TTC549 (cell line): Measurements from ENCODE around the gene ATP5ME.
"Not testable (repeated sequence)": the region's sequence is repeated elsewhere in the genome, so short reads cannot be mapped to it uniquely, and the experiment has no call there.

ENCODE experiments used
- FAIRE-seq: peaks from 2 replicates; lab custom pipeline; 2012; peaks lifted over from hg19 to GRCh38; lab: Jason Lieb, UNC

ATP5ME gene

DNA sequence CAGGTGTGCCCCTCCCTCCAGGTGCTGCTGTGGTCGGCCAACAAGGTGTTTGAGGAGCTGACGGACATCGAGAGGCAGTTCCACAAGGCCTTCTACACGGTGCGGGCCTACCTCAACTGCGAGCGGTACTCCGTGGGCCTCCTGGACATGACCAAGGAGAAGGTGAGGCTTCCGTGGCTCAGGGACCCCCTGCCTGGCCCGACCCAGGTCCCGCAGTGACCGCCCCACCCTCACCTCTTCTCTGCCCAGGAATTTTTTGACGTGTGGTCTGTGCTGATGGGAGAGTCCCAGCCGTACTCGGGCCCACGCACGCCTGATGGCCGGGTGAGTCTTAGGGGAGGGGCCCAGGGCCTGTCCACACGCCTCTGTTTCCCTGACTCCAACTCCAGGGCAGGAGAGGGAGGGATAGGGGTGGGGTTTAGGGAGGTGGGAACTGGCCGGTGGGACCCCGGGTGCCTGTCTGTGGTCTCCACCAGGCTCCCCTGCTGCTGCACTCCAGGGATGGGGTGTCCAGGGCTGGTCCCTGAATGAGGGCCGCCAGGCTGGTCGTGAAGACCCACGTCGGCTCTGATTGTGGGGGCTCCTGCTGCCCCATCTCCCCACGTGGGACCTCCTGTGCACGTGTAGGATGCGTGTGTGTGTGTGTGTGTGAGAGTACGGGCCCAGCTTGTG, 20.1 kb downstream of the ATP5ME start:
- FAIRE-seq: no peak

DNA sequence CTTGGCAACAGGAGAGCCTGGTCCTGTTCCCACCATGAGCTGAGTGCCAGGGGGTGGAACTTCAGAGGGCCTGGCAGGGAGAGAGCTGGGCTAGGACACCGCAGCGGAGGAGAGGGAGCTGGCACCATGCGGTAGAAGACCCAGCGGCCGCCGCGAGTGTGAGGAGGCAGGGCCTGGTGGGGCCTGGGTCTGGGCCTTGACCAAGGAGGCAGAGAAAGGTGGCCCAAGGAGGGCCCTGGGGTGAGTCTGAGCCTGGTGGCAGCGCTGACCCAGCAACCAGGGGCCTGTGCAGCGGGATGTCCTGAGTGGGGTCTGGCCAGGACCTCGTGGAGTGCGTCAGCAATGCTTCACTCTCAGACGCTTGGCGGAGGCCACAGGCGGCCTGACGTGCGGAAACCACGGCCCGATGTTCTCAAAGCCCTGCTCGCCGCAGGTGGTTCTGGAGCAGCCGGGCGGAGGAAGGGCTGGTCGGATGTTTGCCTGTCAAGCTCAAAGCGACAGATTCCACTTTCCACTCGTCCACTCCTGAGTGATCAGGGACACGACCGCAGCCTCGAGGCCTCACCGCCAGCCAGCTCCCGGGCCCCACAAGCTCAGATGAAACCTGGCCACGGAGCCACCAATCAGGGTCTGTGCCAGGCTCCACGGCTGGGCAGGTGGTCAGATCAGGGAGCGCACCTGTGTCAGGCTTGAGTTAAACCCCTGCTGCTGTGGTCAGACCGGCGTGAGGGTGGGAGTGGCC, 20.8 kb downstream of the ATP5ME start:
- FAIRE-seq: no peak

DNA sequence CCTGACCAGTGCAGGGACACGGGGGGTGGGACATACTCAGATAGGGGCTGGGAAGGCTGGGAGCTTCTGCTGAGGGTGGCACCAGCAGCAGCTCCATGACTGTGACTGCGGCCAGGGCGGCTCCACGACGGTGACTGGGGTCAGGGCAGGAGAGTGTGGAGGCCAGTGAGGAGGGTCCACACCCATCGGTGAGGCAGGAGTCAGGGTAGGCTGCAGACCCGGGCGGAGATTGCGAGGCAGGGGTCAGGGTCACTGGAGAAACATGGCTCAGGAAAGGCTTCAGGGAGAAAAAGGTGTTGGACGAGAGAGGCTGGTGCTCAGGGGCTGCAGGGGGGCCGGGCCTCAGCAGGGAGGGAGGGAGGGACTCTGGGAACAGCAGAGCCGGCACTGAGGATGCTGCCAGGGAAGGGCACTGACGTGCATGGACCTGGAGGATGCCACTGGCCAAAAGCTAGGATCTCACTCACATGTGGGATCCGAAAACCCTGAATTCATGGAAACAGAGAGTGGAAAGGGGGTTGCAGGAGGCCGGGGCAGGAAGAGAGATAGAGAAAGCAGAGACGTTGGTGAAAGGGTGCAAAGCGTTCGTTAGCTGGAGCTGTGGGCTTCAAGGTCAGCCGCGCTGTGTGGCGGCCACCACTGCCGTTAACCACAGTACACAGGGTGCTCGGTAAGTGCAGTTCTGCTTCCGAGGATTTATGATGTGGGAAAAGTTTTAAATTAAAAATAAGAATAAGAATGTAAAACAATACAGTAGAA, 22.0 kb downstream of the ATP5ME start:
- no peak for FAIRE-seq

DNA sequence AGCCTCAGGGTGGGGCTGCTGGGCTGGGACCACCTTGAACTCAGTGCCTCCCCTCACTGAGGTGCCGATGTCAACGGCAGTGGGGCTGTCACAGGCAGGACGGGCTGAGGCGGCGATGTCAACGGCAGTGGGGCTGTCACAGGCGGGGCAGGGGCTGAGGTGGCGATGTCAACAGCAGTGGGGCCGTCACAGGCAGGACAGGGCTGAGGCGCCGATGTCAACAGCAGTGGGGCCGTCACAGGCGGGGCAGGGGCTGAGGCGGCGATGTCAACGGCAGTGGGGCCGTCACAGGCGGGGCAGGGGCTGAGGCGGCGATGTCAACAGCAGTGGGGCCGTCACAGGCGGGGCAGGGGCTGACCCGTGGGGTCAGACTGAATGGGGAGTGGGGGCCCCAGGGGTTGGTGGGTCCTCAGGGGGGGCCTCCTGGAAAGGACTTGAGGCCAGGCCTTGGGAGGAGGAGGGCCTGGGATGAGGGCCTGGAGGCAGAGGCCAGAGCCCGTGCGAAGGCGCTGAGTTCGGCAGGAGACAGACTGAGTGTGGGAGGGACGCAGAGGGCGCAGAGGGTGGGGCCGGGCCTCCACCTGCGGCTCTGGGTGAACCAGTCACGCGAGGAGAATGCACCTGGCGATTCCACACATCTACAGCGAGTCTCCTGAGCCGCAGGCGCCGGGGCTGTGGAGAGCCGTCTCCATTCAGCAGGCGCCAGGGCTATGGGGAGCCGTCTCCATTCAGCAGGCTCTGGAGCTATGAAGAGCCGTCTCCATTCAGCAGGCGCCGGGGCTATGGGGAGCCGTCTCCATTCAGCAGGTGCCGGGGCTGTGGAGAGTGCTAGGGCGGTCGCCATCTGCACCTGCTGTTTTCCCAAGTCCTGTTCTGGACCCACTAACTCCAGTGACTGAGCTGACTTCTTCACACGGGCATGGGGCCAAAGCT, 22.9 kb downstream of the ATP5ME start:
- no peak for FAIRE-seq

DNA sequence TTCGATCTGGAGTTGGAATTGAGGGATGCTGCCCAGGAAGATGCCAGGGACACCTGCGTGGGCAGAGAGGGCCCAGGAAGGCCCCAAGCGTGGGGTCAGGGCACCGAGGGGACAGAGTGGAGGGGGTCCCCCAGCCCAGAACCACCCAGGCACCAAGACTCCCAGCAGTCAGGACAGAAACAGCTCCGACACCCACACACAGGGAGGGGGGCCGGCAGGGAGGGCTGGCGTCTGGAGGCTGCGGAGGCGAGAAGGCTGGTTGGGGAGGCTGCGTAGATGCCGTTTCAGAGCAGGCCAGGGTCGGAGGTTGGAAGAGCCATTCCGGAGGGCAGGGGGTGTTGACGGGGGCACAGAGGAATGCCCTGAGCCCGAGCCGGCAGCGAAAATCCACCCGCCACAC, 23.6 kb downstream of the ATP5ME start:
- no peak for FAIRE-seq

DNA sequence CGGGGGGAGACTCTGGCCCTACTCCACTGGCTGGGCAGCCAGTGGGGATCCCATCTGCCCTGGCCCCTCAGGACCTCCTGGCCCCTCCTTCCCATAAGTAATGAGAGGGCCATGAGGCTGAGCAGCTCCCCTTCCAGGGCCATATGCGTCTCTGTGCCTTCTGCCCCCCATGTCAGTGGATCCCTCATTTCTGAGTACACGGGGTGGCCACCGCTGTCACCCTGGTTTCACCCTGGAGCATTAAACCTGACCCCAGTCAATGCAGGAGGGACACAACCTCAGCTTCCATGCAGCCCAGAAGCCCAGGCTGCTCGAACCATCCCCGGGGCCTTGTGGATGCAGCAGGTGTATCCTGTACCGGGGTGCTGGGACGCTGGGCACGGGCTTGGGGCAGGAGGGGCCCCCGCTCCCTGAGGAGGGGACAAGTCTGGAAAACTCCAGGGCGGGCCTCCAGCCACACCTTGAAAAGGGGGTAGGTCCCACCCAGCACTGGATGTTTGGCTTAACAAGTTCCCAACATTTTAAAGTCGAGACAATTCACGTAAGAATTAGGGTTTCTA, 24.2 kb downstream of the ATP5ME start:
- no peak for FAIRE-seq

DNA sequence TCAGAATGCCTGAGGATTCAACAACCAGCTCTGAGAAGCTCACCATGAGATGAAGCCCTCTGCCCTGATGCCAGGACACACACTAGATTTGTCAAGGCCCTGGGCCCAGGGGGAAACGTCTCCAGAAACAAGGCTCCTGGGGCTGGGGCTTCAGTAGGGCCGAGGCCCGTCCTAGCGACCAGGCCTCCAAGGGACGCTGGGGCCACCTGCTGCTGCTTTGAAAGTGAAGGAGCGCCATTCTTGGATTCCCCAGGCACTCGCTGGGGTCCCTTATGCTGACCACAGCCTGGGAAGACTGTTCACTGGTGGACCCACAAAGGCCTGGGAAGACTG, 24.8 kb downstream of the ATP5ME start:
- no peak for FAIRE-seq

DNA sequence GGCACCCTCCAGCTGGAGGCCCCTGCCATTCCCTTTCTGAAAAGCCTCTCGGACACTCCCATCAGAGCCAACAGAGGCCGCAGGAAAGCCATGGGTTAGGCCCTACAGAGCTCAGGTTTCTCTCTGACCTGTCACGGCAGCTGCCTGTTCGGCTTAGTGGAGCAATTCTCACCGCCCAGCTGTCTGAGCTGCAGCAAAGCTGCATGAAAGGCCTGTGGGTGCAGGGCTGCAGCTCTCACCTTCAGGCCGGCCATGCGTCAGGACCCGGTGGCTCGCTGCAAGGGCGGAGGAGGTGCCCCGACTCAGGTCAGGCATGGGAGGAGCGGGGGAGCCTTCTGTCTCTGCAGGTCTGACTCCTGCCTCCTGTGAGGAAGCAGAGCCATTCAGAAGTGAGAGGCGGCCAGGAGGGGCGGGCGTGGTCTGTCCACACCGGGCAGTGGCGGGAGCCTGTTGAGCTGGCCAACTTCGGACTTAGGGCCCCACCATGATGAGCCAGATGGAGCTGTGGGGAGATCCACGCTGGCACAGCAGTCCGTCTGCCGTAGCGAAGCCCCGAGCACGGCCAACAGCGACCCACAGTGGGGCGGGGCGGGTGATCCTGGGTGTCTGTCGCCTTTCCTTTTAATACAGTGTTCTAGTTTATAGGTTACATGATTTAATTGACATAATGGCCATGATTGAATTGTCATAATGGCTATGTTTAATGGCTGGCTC, 25.3 kb downstream of the ATP5ME start:
- FAIRE-seq: no peak

DNA sequence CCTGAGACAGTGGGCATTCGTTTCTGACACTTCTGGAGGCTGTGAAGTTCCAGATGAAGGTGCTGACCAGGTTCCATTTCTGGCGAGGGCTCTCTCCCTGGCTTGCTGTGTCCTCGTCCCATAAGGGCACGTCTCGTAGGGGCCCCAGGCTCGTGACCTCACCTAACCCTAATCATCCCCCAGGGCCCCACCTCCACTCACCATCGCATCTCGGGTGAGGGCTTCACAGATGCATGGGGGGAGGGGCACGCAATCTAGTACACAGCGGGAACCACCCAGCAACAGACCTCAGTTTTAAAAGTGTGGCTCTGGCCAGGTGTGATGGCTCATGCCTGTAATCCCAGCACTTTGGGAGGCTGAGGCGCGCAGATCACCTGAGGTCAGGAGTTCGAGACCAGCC, 26.6 kb downstream of the ATP5ME start:
- no peak for FAIRE-seq

DNA sequence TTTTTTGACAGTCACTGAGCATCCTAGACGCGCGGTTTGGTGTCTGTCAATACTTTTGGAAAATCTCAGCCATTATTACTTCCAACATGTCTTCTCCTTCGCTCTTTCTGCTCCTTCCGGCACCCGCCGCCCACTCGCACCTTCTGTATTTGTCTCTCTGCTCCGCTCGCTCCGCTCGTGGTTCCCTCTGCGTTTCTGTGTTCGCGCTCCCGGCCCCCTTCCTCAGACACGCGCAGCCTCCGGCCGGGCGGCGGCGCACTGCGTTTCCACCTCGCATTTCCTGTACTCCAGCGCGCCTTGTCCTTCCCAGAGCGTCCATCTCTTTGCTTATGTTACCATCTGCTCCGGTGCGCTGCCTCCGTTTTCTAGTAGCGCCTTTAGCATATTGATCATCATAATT, 27.6 kb downstream of the ATP5ME start:
- FAIRE-seq: no peak

DNA sequence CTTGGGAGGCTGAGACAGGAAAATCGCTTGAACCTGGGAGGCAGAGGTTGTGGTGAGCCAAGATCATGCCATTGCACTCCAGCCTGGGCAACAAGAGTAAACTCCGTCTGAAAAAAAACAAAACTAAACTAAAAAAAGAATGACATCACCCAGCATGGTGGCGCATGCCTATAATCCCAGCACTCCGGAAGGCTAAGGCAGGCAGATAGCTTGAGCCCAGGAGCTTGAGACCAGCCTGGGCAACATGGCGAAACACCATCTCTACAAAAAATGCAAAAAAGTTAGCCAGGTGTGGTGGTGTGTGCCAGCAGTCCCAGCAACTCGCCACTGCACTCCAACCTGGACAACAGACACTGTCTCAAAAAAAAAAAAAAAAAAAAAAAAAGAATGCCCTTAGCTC, 31.7 kb downstream of the ATP5ME start:
- FAIRE-seq: not testable (repeated sequence)

DNA sequence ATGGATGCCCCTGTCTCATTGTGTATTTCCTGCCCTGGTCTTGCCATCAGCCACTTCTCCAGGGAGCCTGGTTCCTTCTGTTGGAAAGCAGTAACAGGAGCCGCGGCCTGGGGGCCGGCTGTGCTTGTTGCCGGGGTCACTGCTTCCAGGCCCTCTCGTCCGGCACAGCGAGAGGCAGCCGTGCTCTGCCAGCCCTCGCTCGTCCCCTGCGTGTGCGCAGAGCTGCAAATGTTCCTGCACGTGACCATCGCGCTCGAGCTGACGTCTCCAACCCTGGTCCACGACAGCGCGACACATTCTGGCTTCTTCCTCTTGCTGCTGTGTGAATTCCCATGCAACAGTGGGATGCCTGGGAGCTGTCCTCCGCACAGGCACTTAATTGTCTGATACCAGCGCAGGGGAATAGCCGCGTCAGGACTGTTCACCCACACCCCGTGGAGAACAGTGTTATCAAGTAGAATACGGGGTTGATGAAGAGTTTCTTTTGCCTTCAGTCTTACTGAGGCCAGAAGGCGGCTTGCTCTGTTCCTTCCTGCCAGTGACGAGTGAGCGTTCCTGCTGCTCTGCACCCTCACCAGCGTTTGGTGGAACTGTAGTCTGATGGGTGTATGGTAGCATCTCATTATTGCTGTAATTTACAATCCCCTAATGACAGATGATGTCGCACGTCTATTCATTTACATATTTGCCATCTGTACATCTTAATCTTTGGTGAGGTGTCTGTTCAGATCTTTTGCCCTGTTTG, 36.4 kb downstream of the ATP5ME start:
- no peak for FAIRE-seq

DNA sequence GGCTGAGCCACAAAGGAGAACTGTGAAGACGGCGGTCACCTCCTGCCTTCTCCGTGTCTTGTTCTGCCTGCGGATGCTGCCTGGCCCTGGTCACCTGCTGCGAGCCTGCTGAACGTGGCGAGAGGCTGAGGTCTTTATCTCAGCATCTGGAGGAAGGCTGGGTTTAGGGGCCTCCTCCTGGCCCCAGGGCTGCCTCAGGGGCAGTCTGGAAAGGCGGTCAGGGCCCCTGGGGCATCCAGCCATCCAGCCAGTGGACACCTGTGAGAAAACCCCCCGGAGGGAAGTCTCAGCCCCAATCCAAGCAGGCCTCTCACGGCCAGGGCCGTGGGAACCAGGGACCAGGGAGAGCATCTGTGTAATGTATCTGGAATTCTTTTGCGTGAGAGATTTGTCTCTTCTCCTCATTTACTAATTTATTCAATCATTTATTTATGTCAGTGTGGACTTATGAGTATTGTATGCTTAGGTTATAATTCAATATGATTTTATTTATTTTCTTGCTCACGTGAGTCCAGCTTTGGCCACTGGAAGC, 37.4 kb downstream of the ATP5ME start:
- no peak for FAIRE-seq

DNA sequence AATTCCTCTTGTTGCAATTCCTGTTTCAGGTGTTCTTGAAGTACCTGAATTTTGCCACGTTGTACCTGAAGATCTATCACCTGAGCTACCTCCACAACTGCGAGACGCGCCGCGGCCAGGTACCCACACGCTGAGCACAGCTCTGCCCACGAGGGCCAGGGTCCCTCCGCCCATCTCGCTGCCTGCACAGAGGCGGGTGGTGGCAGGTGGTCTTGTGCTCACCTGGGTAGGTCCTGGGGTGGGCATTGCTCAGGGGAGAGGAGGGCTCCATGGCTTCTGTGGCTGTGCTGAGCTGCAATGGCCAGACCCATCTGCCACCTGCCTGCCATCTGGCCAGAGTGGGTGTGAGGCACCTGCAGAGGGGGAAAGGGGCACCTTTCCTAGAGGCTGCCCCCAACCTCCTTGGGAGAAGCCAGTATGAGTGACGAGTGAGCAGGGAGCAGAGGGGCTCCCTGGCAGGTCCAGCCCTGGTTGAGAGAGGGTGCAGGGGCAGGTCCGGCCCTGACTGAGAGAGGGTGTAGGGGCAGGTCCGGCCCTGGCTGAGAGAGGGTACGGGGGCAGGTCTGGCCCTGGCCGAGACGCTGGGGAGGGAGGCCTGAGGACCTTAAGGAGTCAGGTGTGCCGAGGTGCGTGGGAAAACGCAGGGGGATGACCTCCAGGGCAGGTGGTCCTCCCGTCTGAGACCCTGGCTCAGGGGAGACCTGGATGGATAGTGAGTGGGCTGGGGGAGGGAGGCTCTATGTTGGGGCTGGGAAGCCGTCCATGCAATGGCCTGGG, 38.0 kb downstream of the ATP5ME start:
- FAIRE-seq: no peak

DNA sequence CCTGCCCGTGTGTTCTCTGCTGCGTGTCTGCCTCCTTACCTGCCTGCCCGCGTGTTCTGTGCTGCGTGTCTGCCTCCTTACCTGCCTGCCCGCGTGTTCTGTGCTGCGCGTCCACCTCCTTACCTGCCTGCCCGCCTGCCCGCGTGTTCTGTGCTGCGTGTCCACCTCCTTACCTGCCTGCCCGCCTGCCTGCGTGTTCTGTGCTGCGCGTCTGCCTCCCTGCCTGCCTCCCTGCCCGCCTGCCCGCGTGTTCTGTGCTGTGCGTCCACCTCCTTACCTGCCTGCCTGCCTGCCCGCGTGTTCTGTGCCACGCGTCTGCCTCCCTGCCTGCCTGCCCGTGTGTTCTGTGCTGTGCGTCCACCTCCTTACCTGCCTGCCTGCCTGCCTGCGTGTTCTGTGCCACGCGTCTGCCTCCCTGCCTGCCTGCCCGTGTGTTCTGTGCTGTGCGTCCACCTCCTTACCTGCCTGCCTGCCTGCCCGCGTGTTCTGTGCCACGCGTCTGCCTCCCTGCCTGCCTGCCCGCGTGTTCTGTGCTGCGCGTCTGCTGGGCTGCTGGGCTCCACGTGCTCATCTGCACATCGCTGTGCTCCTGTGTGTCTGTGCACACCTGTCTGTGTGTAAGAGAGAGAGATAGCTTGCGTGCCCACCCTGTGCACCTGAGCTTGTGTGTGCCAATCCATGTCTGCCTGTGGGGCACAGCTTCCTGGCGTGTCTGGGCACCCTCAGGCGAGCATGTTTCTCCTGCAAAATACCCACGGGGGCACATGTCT, 38.8 kb downstream of the ATP5ME start:
- not testable (repeated sequence) for FAIRE-seq

DNA sequence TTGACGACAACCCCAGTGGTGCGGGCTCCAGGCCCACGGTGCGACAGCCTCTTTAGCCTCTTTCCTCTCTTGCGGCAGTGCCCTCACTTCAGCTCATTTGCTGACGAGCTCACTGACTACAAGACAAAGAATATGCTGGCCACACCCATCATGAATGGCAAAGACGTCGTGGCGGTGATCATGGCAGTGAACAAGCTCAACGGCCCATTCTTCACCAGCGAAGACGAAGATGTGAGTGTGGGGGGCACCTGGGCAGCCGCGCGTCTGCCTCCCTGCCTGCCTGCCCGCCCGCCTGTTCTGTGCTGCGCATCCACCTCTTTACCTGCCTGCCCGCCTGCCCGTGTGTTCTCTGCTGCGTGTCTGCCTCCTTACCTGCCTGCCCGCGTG, 39.5 kb downstream of the ATP5ME start:
- no peak for FAIRE-seq

DNA sequence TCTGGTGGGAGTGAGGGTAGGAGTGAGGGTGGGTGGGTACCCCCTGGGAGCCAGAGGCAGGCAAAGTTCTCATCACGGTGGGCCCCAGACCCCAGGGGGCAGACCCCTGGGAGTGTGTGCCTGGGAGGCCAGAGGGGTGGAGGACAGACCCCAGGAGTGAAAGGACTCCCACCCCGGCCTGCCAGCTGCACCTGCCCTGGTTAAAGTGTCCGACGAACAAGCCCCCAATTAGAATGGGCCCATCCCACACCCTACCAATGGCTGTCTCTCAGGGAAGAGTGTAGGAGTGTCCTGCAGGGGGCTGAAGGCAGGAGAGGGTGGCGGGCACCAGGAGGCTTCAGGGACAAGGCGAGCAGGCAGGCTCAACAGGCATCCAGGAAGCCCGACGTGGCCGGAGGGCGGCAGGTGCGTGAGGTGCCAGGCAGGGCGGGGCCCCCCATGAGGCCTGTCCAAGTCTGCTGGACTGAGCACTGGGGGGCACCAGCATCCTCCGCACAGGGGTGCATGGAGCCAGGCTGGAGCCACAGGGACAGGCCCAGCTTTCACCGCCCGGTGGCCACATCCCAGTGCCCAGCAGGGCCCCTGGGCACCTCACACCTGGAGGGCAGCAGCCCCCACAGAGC, 40.0 kb downstream of the ATP5ME start:
- FAIRE-seq: no peak

DNA sequence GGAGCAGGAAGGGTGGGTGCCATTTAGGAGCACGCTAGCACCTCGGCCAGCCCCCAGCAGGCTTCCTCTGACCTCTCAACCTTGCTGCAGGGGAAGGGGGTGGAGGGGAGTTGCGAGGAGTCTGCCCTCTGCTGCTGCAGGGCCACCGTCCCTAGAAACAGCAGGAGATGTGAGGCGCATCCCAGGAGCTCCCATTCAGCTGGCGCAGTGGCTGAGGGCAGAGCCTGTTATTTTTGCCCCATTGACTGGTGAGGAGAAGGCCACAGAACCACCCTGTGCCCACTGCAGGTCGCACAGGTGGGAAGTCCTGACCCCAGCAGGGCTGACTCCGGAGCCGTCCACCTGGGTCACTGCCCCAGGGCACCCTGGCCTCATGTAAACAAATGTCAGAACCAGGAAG, 40.7 kb downstream of the ATP5ME start:
- no peak for FAIRE-seq
